HG03439 (cell line): Measurements from ENCODE around the gene PIK3CA.

ENCODE experiments used
- ATAC-seq: cut with Tn5 transposase; IDR thresholded peaks from one replicate; pipeline ENCODE4 v1.9.1; 2021; ENCODE audit warnings: mild to moderate bottlenecking, moderate library complexity; ENCODE audit not compliant: unreplicated experiment

The PIK3CA gene

GRCh38 chr3:179156775-179157174 lies 8.6 kb downstream of the PIK3CA start:
- no peak for ATAC-seq

GRCh38 chr3:179158336-179159039 lies 10.3 kb downstream of the PIK3CA start:
- peak; percentile 74 for ATAC-seq

GRCh38 chr3:179163503-179163902 lies 15.3 kb downstream of the PIK3CA start:
- ATAC-seq: no peak

GRCh38 chr3:179164857-179165256 lies 16.7 kb downstream of the PIK3CA start:
- ATAC-seq: no peak

- no peak for ATAC-seq
These were observed 18.5 kb downstream of the PIK3CA start for GRCh38 chr3:179166561-179167201.

- ATAC-seq: no peak
These were observed 20.8 kb downstream of the PIK3CA start for GRCh38 chr3:179168918-179169317.

- no peak for ATAC-seq
These were observed 24.4 kb downstream of the PIK3CA start for GRCh38 chr3:179172546-179172945.

- no peak for ATAC-seq
These were observed 26.2 kb downstream of the PIK3CA start for GRCh38 chr3:179174316-179174715.

- no peak for ATAC-seq
These were observed 26.7 kb downstream of the PIK3CA start for GRCh38 chr3:179174898-179175297.

GRCh38 chr3:179175358-179175757 lies 27.2 kb downstream of the PIK3CA start:
- no peak for ATAC-seq

- no peak for ATAC-seq
These were observed 29.5 kb downstream of the PIK3CA start for GRCh38 chr3:179177611-179178010.

- ATAC-seq: no peak
These were observed 31.1 kb downstream of the PIK3CA start for GRCh38 chr3:179179256-179179655.

GRCh38 chr3:179179979-179180759 lies 32.0 kb downstream of the PIK3CA start:
- ATAC-seq: no peak

GRCh38 chr3:179181021-179181472 lies 32.9 kb downstream of the PIK3CA start:
- ATAC-seq: peak; percentile 73

GRCh38 chr3:179181993-179182551 lies 33.9 kb downstream of the PIK3CA start:
- no peak for ATAC-seq

GRCh38 chr3:179182902-179183301 lies 34.7 kb downstream of the PIK3CA start:
- no peak for ATAC-seq

- ATAC-seq: no peak
These were observed 36.7 kb downstream of the PIK3CA start for GRCh38 chr3:179184826-179185225.

- no peak for ATAC-seq
These were observed 38.3 kb downstream of the PIK3CA start for GRCh38 chr3:179186426-179186825.

GRCh38 chr3:179189759-179190158 lies 41.6 kb downstream of the PIK3CA start:
- no peak for ATAC-seq

- no peak for ATAC-seq
These were observed 42.4 kb downstream of the PIK3CA start for GRCh38 chr3:179190581-179190980.

GRCh38 chr3:179192542-179192941 lies 44.4 kb downstream of the PIK3CA start:
- ATAC-seq: no peak
